Endometrial microvascular endothelial cells (primary cell): ENCODE data around the gene MPC1L. TPM values are rescaled to one million over a fixed set of nuclear protein-coding genes. Genes with fewer than 3 reads are reported as not detected.

ENCODE experiments used
- total RNA-seq: library from RNA; depleted of rRNA; stranded (reverse); fragments of >200 nt; gene quantifications from one replicate; pipeline ENCODE4 v1.2.3, GENCODE V29; 2015; ENCODE audit errors: inconsistent ontology term

Gene MPC1L
- total RNA-seq, 1 donor from 2014 or later, result not detected

Other genes with a start within 250 kb of the MPC1L start
- gene ATP6AP2, start 42.5 kb upstream of the MPC1L start, total RNA-seq, result 118 TPM
- 15.6 TPM for gene CXorf38, start 24.1 kb downstream of the MPC1L start, total RNA-seq
- 37.3 TPM for gene MED14, start 112.1 kb downstream of the MPC1L start, total RNA-seq